GM23338 (cell line): ENCODE measurements around the gene COX10. TPM values are rescaled to one million over a fixed set of nuclear protein-coding genes. Genes with fewer than 3 reads are reported as not detected.

Experiments
- ATAC-seq: fragments of 200-7000 bp; cut with Tn5 transposase; 3 replicates; pipeline ENCODE4 v1.9.1; 2020
- DNase-seq: peaks from one replicate; pipeline ENCODE4 v3.0.0-alpha.2; 2015; ENCODE audit warnings: low spot score
- H2AFZ ChIP-seq: fragments of 200-600 bp; sonication (generic); 2 replicates; pipeline ENCODE4 v1.8.0; 2016; ENCODE audit warnings: antibody characterized with exemption, mild to moderate bottlenecking, moderate library complexity
- H3F3A ChIP-seq: fragments of 200-600 bp; sonication (generic); replicated peaks from 2 replicates; pipeline ENCODE4 v1.8.0; 2017; ENCODE audit warnings: antibody characterized with exemption, mixed run types, low read depth
- H3K27ac ChIP-seq: fragments of 200-600 bp; sonication (generic); 2 replicates; pipeline ENCODE4 v1.6.1; 2016; ENCODE audit warnings: low read depth
- H3K27me3 ChIP-seq: fragments of 200-600 bp; sonication (generic); 2 replicates; pipeline ENCODE4 v1.8.0; 2016; ENCODE audit warnings: mild to moderate bottlenecking, mixed run types, moderate library complexity; ENCODE audit not compliant: insufficient read depth
- H3K36me3 ChIP-seq: fragments of 200-600 bp; sonication (generic); 2 replicates; pipeline ENCODE4 v1.8.0; 2016; ENCODE audit warnings: mild to moderate bottlenecking; ENCODE audit not compliant: insufficient read depth
- H3K4me1 ChIP-seq: fragments of 200-600 bp; sonication (generic); 2 replicates; pipeline ENCODE4 v1.8.0; 2016; ENCODE audit warnings: mild to moderate bottlenecking, moderate library complexity; ENCODE audit not compliant: insufficient read depth
- H3K4me2 ChIP-seq: fragments of 200-600 bp; sonication (generic); 2 replicates; pipeline ENCODE4 v1.7.1; 2017; ENCODE audit warnings: mixed run types
- H3K4me3 ChIP-seq: fragments of 200-600 bp; sonication (generic); 2 replicates; pipeline ENCODE4 v1.6.1; 2016; ENCODE audit warnings: mixed run types
- H3K79me2 ChIP-seq: fragments of 200-600 bp; sonication (generic); replicated peaks from 2 replicates; pipeline ENCODE4 v1.8.0; 2017; ENCODE audit warnings: mild to moderate bottlenecking; ENCODE audit not compliant: insufficient read depth
- H3K9me2 ChIP-seq: fragments of 200-600 bp; sonication (generic); 2 replicates; pipeline ENCODE4 v1.8.0; 2017; ENCODE audit not compliant: insufficient read depth
- H4K20me1 ChIP-seq: fragments of 200-600 bp; sonication (generic); replicated peaks from 2 replicates; pipeline ENCODE4 v1.8.0; 2017; ENCODE audit warnings: mild to moderate bottlenecking; ENCODE audit not compliant: insufficient read depth
- H3K27ac Mint-ChIP-seq: 2 replicates; pipeline ENCODE4 v1.8.0; 2020; ENCODE audit warnings: inconsistent platforms, mild to moderate bottlenecking, moderate library complexity, mixed read lengths
- H3K27me3 Mint-ChIP-seq: 3 replicates; pipeline ENCODE4 v1.8.0; 2022; ENCODE audit warnings: low read depth, mild to moderate bottlenecking, moderate library complexity, mixed read lengths, inconsistent platforms; ENCODE audit not compliant: insufficient read depth, poor library complexity
- H3K36me3 Mint-ChIP-seq: 3 replicates; pipeline ENCODE4 v1.8.0; 2021; ENCODE audit warnings: low read depth, mild to moderate bottlenecking, inconsistent platforms, moderate library complexity, mixed read lengths
- H3K4me1 Mint-ChIP-seq: 3 replicates; pipeline ENCODE4 v1.8.0; 2020; ENCODE audit warnings: mild to moderate bottlenecking, inconsistent platforms, mixed read lengths
- H3K4me3 Mint-ChIP-seq: 3 replicates; pipeline ENCODE4 v1.8.0; 2021; ENCODE audit warnings: moderate library complexity, mild to moderate bottlenecking, inconsistent platforms, mixed read lengths
- H3K9me3 Mint-ChIP-seq: 3 replicates; pipeline ENCODE4 v1.8.0; 2020; ENCODE audit warnings: moderate library complexity, mild to moderate bottlenecking, inconsistent platforms, mixed read lengths
- CREB1 ChIP-seq: fragments of 250-450 bp; sonication (Bioruptor Pico); IDR thresholded peaks from 2 replicates; pipeline ENCODE4 v1.5.0; 2020; ENCODE audit warnings: low read depth, mild to moderate bottlenecking, moderate library complexity
- EZH2 ChIP-seq: fragments of 200-600 bp; sonication (generic); IDR thresholded peaks from one replicate; pipeline ENCODE4 v1.8.0; 2017; ENCODE audit warnings: antibody characterized with exemption, mild to moderate bottlenecking, low read depth; ENCODE audit not compliant: unreplicated experiment
- EZH2phosphoT487 ChIP-seq: fragments of 200-600 bp; sonication (generic); IDR thresholded peaks from one replicate; pipeline ENCODE4 v1.8.1; 2018; ENCODE audit warnings: antibody characterized with exemption; ENCODE audit not compliant: unreplicated experiment
- JUNB ChIP-seq: IDR thresholded peaks from one replicate; pipeline ENCODE4 v1.6.1; 2016; ENCODE audit warnings: antibody characterized with exemption; ENCODE audit not compliant: unreplicated experiment
- STAT1 ChIP-seq: IDR thresholded peaks from one replicate; pipeline ENCODE4 v1.6.1; 2016; ENCODE audit warnings: antibody characterized with exemption; ENCODE audit not compliant: unreplicated experiment
- ZNF114 ChIP-seq: fragments of 250-450 bp; sonication (Bioruptor Pico); IDR thresholded peaks from 2 replicates; pipeline ENCODE4 v1.5.0; 2020; ENCODE audit warnings: mild to moderate bottlenecking, moderate library complexity
- ZNF331 ChIP-seq: fragments of 250-450 bp; sonication (Bioruptor Pico); IDR thresholded peaks from 2 replicates; pipeline ENCODE4 v1.5.0; 2020; ENCODE audit warnings: low read depth, mild to moderate bottlenecking, moderate library complexity
- polyA plus RNA-seq: library from polyadenylated mRNA; unstranded; fragments of >200 nt; fragmentation: Nextera tagmentation; extraction: Ambion mirVana; gene quantifications from 2 replicates; pipeline ENCODE4 v1.2.1, GENCODE V29; 2016
- total RNA-seq: library from RNA; depleted of rRNA; stranded (reverse); fragments of >200 nt; shearing (Covaris generic); gene quantifications from 2 replicates; pipeline ENCODE4 v1.2.3, GENCODE V29; 2014
- TF ChIP-seq, protein P1 (sequence below): fragments of 250-450 bp; sonication (Bioruptor Pico); IDR thresholded peaks from 2 replicates; pipeline ENCODE4 v1.5.0; 2020; ENCODE audit warnings: mild to moderate bottlenecking, moderate library complexity
- TF ChIP-seq, protein P2 (sequence below): IDR thresholded peaks from one replicate; pipeline ENCODE4 v1.6.1; 2018; ENCODE audit warnings: antibody characterized with exemption; ENCODE audit not compliant: unreplicated experiment
- TF ChIP-seq, protein P3 (sequence below), 2 experiments: fragments of 200-600 bp in 1 of 2; sonication (generic) in 1 of 2; conservative IDR thresholded peaks; 2 replicates each; pipeline versions ENCODE4 v1.5.1 to v1.6.1; 2016 to 2017; ENCODE audit warnings: antibody characterized with exemption in 2 of 2, low read depth in 2 of 2, mild to moderate bottlenecking in 2 of 2, moderate library complexity in 1 of 2
- TF ChIP-seq, protein P4 (sequence below): IDR thresholded peaks from 2 replicates; pipeline ENCODE4 v1.6.1; 2016; ENCODE audit warnings: antibody characterized with exemption

COX10 gene
- total and polyA plus RNA-seq, 2 experiments from 2014 or later: 25.7 to 46.6 TPM

DNA sequence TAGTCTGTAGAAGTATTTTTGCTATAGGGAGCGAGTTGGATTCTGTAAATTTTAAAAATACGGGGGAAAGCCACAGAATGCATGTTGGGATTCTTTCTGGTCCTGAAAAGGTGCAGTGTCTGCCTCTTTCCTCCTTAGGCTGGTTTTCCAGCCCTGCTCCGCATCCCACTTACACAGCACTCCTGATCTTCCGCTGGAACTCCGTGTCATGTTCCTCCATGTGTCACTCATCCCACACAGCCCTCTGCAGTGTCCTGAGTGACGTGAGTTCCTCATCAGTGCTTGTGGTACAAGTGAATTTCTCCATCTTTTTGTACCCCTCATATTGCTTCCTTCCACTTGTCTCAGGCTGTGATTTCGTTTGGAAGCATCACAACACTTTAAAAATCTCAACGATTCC is 34.5 kb downstream of the COX10 start:
- Histone ChIP-seq H2AFZ (no peak overlapping the region), H3K27me3 (no peaks in the 10 kb centered on the region), H3K4me3 (no peak overlapping the region), H3K4me1 (no peaks in the 10 kb centered on the region), H3F3A (no peaks in the 10 kb centered on the region), H3K27ac (no peak overlapping the region), H4K20me1 (peaks cover 4% of the 10 kb centered on the region; the same call in 1 of the 2 replicates), H3K36me3 (no peaks in the 10 kb centered on the region), H3K79me2 (peaks cover 22% of the 10 kb centered on the region; the same call in 1 of the 2 replicates), H3K9me2 (no peaks in the 10 kb centered on the region), H3K4me2 (no peak overlapping the region)
- Mint-ChIP-seq H3K4me3 (no peak overlapping the region), H3K36me3 (no peaks in the 10 kb centered on the region), H3K27ac (no peak overlapping the region), H3K4me1 (peaks cover 2% of the 10 kb centered on the region; the same call in 2 of the 3 replicates), H3K9me3 (no peaks in the 10 kb centered on the region), H3K27me3 (no peaks in the 10 kb centered on the region)
- TF ChIP-seq, protein P1, sequence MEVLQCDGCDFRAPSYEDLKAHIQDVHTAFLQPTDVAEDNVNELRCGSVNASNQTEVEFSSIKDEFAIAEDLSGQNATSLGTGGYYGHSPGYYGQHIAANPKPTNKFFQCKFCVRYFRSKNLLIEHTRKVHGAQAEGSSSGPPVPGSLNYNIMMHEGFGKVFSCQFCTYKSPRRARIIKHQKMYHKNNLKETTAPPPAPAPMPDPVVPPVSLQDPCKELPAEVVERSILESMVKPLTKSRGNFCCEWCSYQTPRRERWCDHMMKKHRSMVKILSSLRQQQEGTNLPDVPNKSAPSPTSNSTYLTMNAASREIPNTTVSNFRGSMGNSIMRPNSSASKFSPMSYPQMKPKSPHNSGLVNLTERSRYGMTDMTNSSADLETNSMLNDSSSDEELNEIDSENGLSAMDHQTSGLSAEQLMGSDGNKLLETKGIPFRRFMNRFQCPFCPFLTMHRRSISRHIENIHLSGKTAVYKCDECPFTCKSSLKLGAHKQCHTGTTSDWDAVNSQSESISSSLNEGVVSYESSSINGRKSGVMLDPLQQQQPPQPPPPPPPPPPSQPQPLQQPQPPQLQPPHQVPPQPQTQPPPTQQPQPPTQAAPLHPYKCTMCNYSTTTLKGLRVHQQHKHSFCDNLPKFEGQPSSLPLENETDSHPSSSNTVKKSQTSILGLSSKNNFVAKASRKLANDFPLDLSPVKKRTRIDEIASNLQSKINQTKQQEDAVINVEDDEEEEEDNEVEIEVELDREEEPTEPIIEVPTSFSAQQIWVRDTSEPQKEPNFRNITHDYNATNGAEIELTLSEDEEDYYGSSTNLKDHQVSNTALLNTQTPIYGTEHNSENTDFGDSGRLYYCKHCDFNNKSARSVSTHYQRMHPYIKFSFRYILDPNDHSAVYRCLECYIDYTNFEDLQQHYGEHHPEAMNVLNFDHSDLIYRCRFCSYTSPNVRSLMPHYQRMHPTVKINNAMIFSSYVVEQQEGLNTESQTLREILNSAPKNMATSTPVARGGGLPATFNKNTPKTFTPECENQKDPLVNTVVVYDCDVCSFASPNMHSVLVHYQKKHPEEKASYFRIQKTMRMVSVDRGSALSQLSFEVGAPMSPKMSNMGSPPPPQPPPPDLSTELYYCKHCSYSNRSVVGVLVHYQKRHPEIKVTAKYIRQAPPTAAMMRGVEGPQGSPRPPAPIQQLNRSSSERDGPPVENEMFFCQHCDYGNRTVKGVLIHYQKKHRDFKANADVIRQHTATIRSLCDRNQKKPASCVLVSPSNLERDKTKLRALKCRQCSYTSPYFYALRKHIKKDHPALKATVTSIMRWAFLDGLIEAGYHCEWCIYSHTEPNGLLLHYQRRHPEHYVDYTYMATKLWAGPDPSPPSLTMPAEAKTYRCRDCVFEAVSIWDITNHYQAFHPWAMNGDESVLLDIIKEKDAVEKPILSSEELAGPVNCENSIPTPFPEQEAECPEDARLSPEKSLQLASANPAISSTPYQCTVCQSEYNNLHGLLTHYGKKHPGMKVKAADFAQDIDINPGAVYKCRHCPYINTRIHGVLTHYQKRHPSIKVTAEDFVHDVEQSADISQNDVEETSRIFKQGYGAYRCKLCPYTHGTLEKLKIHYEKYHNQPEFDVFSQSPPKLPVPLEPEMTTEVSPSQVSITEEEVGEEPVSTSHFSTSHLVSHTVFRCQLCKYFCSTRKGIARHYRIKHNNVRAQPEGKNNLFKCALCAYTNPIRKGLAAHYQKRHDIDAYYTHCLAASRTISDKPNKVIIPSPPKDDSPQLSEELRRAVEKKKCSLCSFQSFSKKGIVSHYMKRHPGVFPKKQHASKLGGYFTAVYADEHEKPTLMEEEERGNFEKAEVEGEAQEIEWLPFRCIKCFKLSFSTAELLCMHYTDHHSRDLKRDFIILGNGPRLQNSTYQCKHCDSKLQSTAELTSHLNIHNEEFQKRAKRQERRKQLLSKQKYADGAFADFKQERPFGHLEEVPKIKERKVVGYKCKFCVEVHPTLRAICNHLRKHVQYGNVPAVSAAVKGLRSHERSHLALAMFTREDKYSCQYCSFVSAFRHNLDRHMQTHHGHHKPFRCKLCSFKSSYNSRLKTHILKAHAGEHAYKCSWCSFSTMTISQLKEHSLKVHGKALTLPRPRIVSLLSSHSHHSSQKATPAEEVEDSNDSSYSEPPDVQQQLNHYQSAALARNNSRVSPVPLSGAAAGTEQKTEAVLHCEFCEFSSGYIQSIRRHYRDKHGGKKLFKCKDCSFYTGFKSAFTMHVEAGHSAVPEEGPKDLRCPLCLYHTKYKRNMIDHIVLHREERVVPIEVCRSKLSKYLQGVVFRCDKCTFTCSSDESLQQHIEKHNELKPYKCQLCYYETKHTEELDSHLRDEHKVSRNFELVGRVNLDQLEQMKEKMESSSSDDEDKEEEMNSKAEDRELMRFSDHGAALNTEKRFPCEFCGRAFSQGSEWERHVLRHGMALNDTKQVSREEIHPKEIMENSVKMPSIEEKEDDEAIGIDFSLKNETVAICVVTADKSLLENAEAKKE (CRISPR knock-in tag): no peak
- TF ChIP-seq EZH2phosphoT487 (no peak), EZH2 (no peak), CREB1 (no peak), ZNF331 (no peak), JUNB (no peak), STAT1 (no peak), ZNF114 (CRISPR knock-in tag) (no peak)
- TF ChIP-seq, protein P2, sequence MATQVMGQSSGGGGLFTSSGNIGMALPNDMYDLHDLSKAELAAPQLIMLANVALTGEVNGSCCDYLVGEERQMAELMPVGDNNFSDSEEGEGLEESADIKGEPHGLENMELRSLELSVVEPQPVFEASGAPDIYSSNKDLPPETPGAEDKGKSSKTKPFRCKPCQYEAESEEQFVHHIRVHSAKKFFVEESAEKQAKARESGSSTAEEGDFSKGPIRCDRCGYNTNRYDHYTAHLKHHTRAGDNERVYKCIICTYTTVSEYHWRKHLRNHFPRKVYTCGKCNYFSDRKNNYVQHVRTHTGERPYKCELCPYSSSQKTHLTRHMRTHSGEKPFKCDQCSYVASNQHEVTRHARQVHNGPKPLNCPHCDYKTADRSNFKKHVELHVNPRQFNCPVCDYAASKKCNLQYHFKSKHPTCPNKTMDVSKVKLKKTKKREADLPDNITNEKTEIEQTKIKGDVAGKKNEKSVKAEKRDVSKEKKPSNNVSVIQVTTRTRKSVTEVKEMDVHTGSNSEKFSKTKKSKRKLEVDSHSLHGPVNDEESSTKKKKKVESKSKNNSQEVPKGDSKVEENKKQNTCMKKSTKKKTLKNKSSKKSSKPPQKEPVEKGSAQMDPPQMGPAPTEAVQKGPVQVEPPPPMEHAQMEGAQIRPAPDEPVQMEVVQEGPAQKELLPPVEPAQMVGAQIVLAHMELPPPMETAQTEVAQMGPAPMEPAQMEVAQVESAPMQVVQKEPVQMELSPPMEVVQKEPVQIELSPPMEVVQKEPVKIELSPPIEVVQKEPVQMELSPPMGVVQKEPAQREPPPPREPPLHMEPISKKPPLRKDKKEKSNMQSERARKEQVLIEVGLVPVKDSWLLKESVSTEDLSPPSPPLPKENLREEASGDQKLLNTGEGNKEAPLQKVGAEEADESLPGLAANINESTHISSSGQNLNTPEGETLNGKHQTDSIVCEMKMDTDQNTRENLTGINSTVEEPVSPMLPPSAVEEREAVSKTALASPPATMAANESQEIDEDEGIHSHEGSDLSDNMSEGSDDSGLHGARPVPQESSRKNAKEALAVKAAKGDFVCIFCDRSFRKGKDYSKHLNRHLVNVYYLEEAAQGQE: no peak
- TF ChIP-seq, protein P3, sequence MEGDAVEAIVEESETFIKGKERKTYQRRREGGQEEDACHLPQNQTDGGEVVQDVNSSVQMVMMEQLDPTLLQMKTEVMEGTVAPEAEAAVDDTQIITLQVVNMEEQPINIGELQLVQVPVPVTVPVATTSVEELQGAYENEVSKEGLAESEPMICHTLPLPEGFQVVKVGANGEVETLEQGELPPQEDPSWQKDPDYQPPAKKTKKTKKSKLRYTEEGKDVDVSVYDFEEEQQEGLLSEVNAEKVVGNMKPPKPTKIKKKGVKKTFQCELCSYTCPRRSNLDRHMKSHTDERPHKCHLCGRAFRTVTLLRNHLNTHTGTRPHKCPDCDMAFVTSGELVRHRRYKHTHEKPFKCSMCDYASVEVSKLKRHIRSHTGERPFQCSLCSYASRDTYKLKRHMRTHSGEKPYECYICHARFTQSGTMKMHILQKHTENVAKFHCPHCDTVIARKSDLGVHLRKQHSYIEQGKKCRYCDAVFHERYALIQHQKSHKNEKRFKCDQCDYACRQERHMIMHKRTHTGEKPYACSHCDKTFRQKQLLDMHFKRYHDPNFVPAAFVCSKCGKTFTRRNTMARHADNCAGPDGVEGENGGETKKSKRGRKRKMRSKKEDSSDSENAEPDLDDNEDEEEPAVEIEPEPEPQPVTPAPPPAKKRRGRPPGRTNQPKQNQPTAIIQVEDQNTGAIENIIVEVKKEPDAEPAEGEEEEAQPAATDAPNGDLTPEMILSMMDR (conservative IDR thresholded peaks at IDR 0.05; ENCODE audit: low read depth in 2 of 2): no peak
- TF ChIP-seq, protein P4, sequence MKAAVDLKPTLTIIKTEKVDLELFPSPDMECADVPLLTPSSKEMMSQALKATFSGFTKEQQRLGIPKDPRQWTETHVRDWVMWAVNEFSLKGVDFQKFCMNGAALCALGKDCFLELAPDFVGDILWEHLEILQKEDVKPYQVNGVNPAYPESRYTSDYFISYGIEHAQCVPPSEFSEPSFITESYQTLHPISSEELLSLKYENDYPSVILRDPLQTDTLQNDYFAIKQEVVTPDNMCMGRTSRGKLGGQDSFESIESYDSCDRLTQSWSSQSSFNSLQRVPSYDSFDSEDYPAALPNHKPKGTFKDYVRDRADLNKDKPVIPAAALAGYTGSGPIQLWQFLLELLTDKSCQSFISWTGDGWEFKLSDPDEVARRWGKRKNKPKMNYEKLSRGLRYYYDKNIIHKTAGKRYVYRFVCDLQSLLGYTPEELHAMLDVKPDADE: no peak
- DNase-seq (no peak), ATAC-seq (no peak)
